PC-9 (cell line): ENCODE results near the gene ZNF566. TPM values are rescaled to one million over a fixed set of nuclear protein-coding genes. Genes with fewer than 3 reads are reported as not detected.

Source experiments
- Bru-seq: library from RNA; stranded (reverse); fragments of 400-500 nt; gene quantifications from one replicate; lab custom pipeline; 2021; lab: Mats Ljungman, UMichigan
- BruChase-seq, 2 experiments: library from RNA; stranded (reverse); fragments of 400-500 nt; gene quantifications; one replicate each; lab custom pipeline; 2021; lab: Mats Ljungman, UMichigan
- BruUV-seq: library from RNA; stranded (reverse); fragments of 400-500 nt; replicated peaks from 2 replicates; lab custom pipeline; 2021; lab: Mats Ljungman, UMichigan
- CTCF ChIA-PET: fragments of 300-600 bp; sonication (Branson Sonifier 250); formaldehyde crosslinking; loops from one replicate; lab custom pipeline; 2022; ENCODE audit warnings: antibody characterized with exemption; lab: Charles Lee
- POLR2A ChIA-PET: fragments of 300-600 bp; sonication (Branson Sonifier 250); formaldehyde crosslinking; loops from one replicate; lab custom pipeline; 2022; ENCODE audit warnings: antibody characterized with exemption; ENCODE audit not compliant: unreplicated experiment; lab: Charles Lee
- DNase-seq, 2 experiments: peaks; one replicate each; pipeline versions ENCODE4 v3.0.0 to v3.0.0-alpha.2; 2015 to 2022; ENCODE audit warnings: mixed read lengths in 1 of 2
- H2AFZ ChIP-seq: fragments of 200-600 bp; sonication (generic); 2 replicates; pipeline ENCODE4 v1.8.1; 2017; ENCODE audit warnings: antibody characterized with exemption
- H3F3A ChIP-seq: fragments of 200-600 bp; sonication (generic); 2 replicates; pipeline ENCODE4 v1.8.1; 2017; ENCODE audit warnings: antibody characterized with exemption, mild to moderate bottlenecking, low read depth; ENCODE audit not compliant: insufficient read depth
- H3K27ac ChIP-seq: fragments of 200-600 bp; sonication (generic); 2 replicates; pipeline ENCODE4 v1.6.1; 2016; ENCODE audit warnings: mixed run types
- H3K27me3 ChIP-seq: fragments of 200-600 bp; sonication (generic); 2 replicates; pipeline ENCODE4 v1.6.1; 2016; ENCODE audit warnings: low read depth, mixed run types; ENCODE audit not compliant: insufficient read depth
- H3K36me3 ChIP-seq: fragments of 200-600 bp; sonication (generic); 2 replicates; pipeline ENCODE4 v1.6.1; 2016; ENCODE audit warnings: low read depth, mixed run types
- H3K4me1 ChIP-seq: fragments of 200-600 bp; sonication (generic); replicated peaks from 2 replicates; pipeline ENCODE4 v1.6.1; 2016; ENCODE audit warnings: mixed run types; ENCODE audit not compliant: insufficient read depth
- H3K4me2 ChIP-seq: fragments of 200-600 bp; sonication (generic); 2 replicates; pipeline ENCODE4 v1.6.1; 2017; ENCODE audit warnings: mixed run types
- H3K4me3 ChIP-seq: fragments of 200-600 bp; sonication (generic); 2 replicates; pipeline ENCODE4 v1.6.1; 2016; ENCODE audit warnings: mixed run types
- H3K79me2 ChIP-seq: fragments of 200-600 bp; sonication (generic); 2 replicates; pipeline ENCODE4 v1.6.1; 2017; ENCODE audit warnings: low read depth, mixed run types
- H3K9me2 ChIP-seq: fragments of 200-600 bp; sonication (generic); 2 replicates; pipeline ENCODE4 v1.8.1; 2017; ENCODE audit warnings: mild to moderate bottlenecking; ENCODE audit not compliant: insufficient read depth
- H3K9me3 ChIP-seq: fragments of 200-600 bp; sonication (generic); 2 replicates; pipeline ENCODE4 v1.8.1; 2016; ENCODE audit warnings: low read depth; ENCODE audit not compliant: insufficient read depth
- H4K20me1 ChIP-seq: fragments of 200-600 bp; sonication (generic); 2 replicates; pipeline ENCODE4 v1.8.1; 2017; ENCODE audit not compliant: insufficient read depth
- EZH2 ChIP-seq: fragments of 200-600 bp; sonication (generic); IDR thresholded peaks from 2 replicates; pipeline ENCODE4 v1.8.0; 2017; ENCODE audit warnings: antibody characterized with exemption, low read depth
- intact Hi-C: fragments of 100-400 bp; cut with micrococcal nuclease; formaldehyde crosslinking; loops from one replicate; pipeline ENCODE4 v1.10.0; 2022; ENCODE audit not compliant: unreplicated experiment
- long read RNA-seq: library from polyadenylated mRNA; stranded (forward); transcript quantifications from one replicate; pipeline ENCODE4 v2.0.0, GENCODE V29; 2022
- total RNA-seq: library from RNA; stranded (reverse); gene quantifications from 2 replicates; pipeline ENCODE4 v1.2.3, GENCODE V29; 2021
- TF ChIP-seq, protein P1 (sequence below): fragments of 200-600 bp; sonication (generic); conservative IDR thresholded peaks from 2 replicates; pipeline ENCODE4 v1.6.1; 2017; ENCODE audit warnings: mixed run types, antibody characterized with exemption, mild to moderate bottlenecking, moderate library complexity

ZNF566 gene
- total RNA-seq (6.0 and 7.9 TPM in 2 replicates), Bru-seq, nascent RNA (percentile 66 among the genes with signal in this experiment), BruChase-seq, experiment 1, labeled RNA remaining after a 2-hour chase (percentile 68 among the genes with signal in this experiment), BruChase-seq, experiment 2, labeled RNA remaining after a 6-hour chase (percentile 47 among the genes with signal in this experiment)
- long read RNA-seq, partial matches to known transcripts, result 0 of 3 reads
- long read RNA-seq, other reads (novel, unspliced or antisense), result 2 of 3 reads

DNA sequence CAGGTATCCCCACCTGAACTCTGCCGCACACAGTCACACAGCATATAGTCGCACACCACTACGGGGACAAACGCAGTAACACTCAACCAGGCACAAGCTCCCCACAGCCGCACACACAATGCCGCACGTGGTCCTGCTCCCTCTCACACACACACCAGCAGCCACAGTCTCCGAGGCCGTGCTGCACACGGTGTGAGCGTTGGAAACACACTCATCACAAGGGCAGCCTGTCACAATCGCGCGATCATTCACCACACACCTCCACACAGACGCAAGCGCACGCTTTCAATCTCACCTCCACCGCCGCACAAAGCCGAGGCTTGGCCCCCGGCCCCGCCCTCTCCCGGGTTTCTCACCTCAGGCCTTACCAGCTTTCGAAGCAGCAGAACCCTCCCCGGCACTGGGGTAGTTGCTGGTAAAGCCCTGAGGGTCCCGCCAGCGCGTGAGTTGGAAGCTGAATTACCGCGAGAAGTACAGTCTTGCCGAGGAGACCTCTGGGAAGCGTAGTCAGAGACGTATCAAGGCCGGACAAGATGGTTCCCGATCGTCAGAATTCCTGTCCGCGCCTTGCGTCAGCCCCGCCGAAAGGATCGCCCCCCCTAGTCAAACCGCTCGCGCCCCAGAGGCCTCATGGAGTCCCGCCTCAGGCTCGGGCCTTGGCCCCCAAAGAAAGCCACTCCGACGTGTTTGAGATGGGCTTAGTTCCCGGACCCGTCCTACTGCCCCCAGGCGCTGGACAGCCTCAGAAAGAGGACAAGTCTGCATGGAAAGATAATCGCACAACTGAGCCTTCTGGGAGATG lies at the start of gene ZNF566:
Gene ZNF566 (minus strand): TSS at position 444 of the 802 bp plus-strand sequence. CDS start 13,004 bp downstream, outside the sequence.
- CTCF ChIA-PET, result interaction anchor here (0.5 kb wide), 1 partner anchor 558 kb away, joined by 3 read pairs; no protein-coding TSS in a partner anchor
- DNase-seq, result peak; percentile 94 to 95
- Histone ChIP-seq H3K27ac (peak within 1 kb of the TSS; percentile 96), H3K4me1 (peaks cover 6% of the 10 kb centered on the region; the same call in 1 of the 2 replicates), H3K9me2 (no peaks in the 10 kb centered on the region), H3K36me3 (peaks cover 14% of the 10 kb centered on the region; the same call in 1 of the 2 replicates), H3K4me2 (peak within 1 kb of the TSS; percentile 85), H4K20me1 (no peaks in the 10 kb centered on the region), H2AFZ (peak within 1 kb of the TSS; percentile 98), H3K9me3 (peaks cover 6% of the 10 kb centered on the region; the same call in 1 of the 2 replicates), H3K4me3 (peak within 1 kb of the TSS; percentile 87), H3K27me3 (no peaks in the 10 kb centered on the region), H3F3A (peaks cover 4% of the 10 kb centered on the region; the same call in 1 of the 2 replicates), H3K79me2 (peaks cover 33% of the 10 kb centered on the region)
- BruUV-seq, result TSS peak; percentile 52
- TF ChIP-seq EZH2, result no peak
- TF ChIP-seq, protein P1, sequence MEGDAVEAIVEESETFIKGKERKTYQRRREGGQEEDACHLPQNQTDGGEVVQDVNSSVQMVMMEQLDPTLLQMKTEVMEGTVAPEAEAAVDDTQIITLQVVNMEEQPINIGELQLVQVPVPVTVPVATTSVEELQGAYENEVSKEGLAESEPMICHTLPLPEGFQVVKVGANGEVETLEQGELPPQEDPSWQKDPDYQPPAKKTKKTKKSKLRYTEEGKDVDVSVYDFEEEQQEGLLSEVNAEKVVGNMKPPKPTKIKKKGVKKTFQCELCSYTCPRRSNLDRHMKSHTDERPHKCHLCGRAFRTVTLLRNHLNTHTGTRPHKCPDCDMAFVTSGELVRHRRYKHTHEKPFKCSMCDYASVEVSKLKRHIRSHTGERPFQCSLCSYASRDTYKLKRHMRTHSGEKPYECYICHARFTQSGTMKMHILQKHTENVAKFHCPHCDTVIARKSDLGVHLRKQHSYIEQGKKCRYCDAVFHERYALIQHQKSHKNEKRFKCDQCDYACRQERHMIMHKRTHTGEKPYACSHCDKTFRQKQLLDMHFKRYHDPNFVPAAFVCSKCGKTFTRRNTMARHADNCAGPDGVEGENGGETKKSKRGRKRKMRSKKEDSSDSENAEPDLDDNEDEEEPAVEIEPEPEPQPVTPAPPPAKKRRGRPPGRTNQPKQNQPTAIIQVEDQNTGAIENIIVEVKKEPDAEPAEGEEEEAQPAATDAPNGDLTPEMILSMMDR, result no peak
- POLR2A ChIA-PET, result interaction anchor here (0.6 to 0.8 kb wide), 4 partner anchors 110 to 728 kb away, joined by 3 to 4 read pairs (median 4); partner anchors contain the start of genes ZNF146 and ZNF565
- intact Hi-C loops, result loop anchor here (2.0 to 5.0 kb wide), 4 partner anchors 39 to 362 kb away; partner anchors contain the start of genes ZNF260, ZNF565 and ZNF790

DNA sequence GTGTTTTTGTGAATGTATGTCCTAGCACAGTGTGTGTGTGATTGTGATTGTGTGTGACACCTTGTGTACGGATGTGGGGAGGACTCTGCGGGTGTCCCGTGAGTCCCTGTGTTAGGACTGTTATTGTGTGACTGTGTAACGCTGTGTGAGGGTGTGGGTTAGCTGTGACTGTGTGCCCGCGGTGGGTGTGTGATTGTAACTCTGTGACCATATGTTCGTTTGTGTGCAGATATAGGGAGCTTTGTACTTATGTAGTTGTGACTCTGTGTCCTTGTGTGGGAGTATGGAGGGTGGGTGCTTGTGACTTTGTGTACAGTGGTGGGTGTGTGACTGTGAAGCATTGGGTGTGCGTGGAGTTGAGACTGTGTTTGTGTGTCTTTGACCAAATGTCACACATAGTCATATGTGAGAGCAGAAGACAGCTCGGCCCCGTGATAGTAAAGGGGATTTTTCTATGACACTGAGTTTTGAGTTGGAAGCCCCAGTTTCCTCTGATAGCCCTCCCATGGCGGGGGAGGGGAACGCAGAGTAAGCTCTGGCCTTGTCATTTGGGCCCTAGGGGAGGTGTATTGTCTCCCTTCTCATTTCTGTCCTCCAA lies 39.7 kb upstream of the ZNF566 start:
- peak overlapping the region; percentile 80 for H3K4me3 ChIP-seq
- H3K79me2 ChIP-seq, result peaks cover 41% of the 10 kb centered on the region
- no peaks in the 10 kb centered on the region for H4K20me1 ChIP-seq
- H3K4me2 ChIP-seq, result peak overlapping the region; percentile 83
- peaks cover 49% of the 10 kb centered on the region for H3K9me3 ChIP-seq
- intact Hi-C loops, result loop anchor here (1.0 to 2.0 kb wide), 6 partner anchors 40 to 321 kb away; partner anchors contain the start of genes ZNF146, ZNF345, ZNF529 and ZNF566
- TF ChIP-seq, protein P1, result no peak
- TF ChIP-seq EZH2, result no peak
- no peaks in the 10 kb centered on the region for H3F3A ChIP-seq
- H2AFZ ChIP-seq, result peak overlapping the region; percentile 96
- H3K27me3 ChIP-seq, result no peaks in the 10 kb centered on the region
- POLR2A ChIA-PET, result interaction anchor here (0.7 to 0.8 kb wide), 3 partner anchors 44 to 538 kb away, joined by 4 to 8 read pairs (median 4); partner anchors contain the start of gene ZNF529
- no peaks in the 10 kb centered on the region for H3K9me2 ChIP-seq
- CTCF ChIA-PET, result no interaction called here
- peaks cover 6% of the 10 kb centered on the region; the same call in 1 of the 2 replicates for H3K4me1 ChIP-seq
- H3K27ac ChIP-seq, result no peak overlapping the region
- DNase-seq, result no peak
- BruUV-seq, result no TSS peak
- H3K36me3 ChIP-seq, result peaks cover 23% of the 10 kb centered on the region
